ENCODE measurements around the gene IL11RA.

IL11RA gene

DNA sequence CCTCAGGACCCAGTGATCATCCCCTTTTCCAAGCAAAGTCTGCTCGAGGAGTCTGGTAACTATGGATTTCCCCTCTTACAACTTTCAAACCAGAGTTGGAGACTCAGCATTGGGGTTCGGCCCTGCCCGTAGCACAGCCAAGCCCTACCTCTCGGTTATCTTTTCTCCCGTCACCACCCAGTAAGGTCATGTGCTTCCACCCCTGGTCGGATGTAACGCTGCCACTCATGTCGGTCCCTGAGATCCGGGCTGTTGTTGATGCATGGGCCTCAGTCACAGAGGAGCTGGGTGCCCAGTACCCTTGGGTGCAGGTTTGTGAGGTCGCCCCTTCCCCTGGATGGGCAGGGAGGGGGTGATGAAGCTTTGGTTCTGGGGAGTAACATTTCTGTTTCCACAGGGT lies 4.3 kb upstream of the IL11RA start:
- Histone ChIP-seq H3K4me3 (replicated peaks; ENCODE audit: low read depth, low read length) (peak overlapping the region; percentile 97), H3K27me3 (replicated peaks; ENCODE audit: control insufficient read depth, insufficient read depth, low read length) (no peaks in the 10 kb centered on the region), H3K36me3 (ENCODE audit: control insufficient read depth, insufficient read depth, low read length) (peaks cover 19% of the 10 kb centered on the region)
- DNase-seq (ENCODE audit: extremely low read depth, insufficient read length): no peak
- TF ChIP-seq, protein P1, sequence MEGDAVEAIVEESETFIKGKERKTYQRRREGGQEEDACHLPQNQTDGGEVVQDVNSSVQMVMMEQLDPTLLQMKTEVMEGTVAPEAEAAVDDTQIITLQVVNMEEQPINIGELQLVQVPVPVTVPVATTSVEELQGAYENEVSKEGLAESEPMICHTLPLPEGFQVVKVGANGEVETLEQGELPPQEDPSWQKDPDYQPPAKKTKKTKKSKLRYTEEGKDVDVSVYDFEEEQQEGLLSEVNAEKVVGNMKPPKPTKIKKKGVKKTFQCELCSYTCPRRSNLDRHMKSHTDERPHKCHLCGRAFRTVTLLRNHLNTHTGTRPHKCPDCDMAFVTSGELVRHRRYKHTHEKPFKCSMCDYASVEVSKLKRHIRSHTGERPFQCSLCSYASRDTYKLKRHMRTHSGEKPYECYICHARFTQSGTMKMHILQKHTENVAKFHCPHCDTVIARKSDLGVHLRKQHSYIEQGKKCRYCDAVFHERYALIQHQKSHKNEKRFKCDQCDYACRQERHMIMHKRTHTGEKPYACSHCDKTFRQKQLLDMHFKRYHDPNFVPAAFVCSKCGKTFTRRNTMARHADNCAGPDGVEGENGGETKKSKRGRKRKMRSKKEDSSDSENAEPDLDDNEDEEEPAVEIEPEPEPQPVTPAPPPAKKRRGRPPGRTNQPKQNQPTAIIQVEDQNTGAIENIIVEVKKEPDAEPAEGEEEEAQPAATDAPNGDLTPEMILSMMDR (IDR thresholded peaks at IDR 0.05; ENCODE audit: insufficient read depth, low read length, poor library complexity, severe bottlenecking): no peak

DNA sequence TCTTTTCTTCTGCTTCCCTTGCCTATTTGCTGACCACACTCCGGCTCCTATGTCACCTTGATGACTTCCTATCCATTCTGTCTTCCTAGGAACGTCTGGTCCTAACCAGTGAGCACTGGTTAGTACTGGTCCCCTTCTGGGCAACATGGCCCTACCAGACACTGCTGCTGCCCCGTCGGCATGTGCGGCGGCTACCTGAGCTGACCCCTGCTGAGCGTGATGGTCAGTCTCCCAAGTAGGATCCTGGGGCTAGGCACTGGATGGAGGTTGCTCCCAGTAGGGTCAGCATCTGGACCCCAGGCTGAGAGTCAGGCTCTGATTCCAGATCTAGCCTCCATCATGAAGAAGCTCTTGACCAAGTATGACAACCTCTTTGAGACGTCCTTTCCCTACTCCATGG lies 3.3 kb upstream of the IL11RA start:
- Histone ChIP-seq H3K27me3 (replicated peaks; ENCODE audit: control insufficient read depth, insufficient read depth, low read length) (no peaks in the 10 kb centered on the region), H3K36me3 (ENCODE audit: control insufficient read depth, insufficient read depth, low read length) (peaks cover 19% of the 10 kb centered on the region), H3K4me3 (replicated peaks; ENCODE audit: low read depth, low read length) (no peak overlapping the region)
- TF ChIP-seq, protein P1 (IDR thresholded peaks at IDR 0.05; ENCODE audit: insufficient read depth, low read length, poor library complexity, severe bottlenecking): no peak
- no peak for DNase-seq (ENCODE audit: extremely low read depth, insufficient read length)

- Histone ChIP-seq H3K4me3 (replicated peaks; ENCODE audit: low read depth, low read length) (no peak overlapping the region), H3K27me3 (replicated peaks; ENCODE audit: control insufficient read depth, insufficient read depth, low read length) (no peaks in the 10 kb centered on the region), H3K36me3 (ENCODE audit: control insufficient read depth, insufficient read depth, low read length) (peaks cover 19% of the 10 kb centered on the region)
- TF ChIP-seq, protein P1 (IDR thresholded peaks at IDR 0.05; ENCODE audit: insufficient read depth, low read length, poor library complexity, severe bottlenecking): no peak
- DNase-seq (ENCODE audit: extremely low read depth, insufficient read length): no peak
Observed at GRCh38 chr9:34650816-34651215, 1.2 kb upstream of the IL11RA start.

GRCh38 chr9:34651321-34651720 lies 664 bp upstream of the IL11RA start:
- Histone ChIP-seq H3K36me3 (ENCODE audit: control insufficient read depth, insufficient read depth, low read length) (peaks cover 19% of the 10 kb centered on the region), H3K27me3 (replicated peaks; ENCODE audit: control insufficient read depth, insufficient read depth, low read length) (no peaks in the 10 kb centered on the region), H3K4me3 (replicated peaks; ENCODE audit: low read depth, low read length) (no peak overlapping the region)
- TF ChIP-seq, protein P1 (IDR thresholded peaks at IDR 0.05; ENCODE audit: insufficient read depth, low read length, poor library complexity, severe bottlenecking): no peak
- DNase-seq (ENCODE audit: extremely low read depth, insufficient read length): no peak

GRCh38 chr9:34652602-34653000 lies 616 bp downstream of the IL11RA start:
- peak overlapping the region; percentile 29; the same call in 1 of the 2 replicates for H3K4me3 ChIP-seq (replicated peaks; ENCODE audit: low read depth, low read length)
- TF ChIP-seq, protein P1 (IDR thresholded peaks at IDR 0.05; ENCODE audit: insufficient read depth, low read length, poor library complexity, severe bottlenecking): no peak
- H3K36me3 ChIP-seq (ENCODE audit: control insufficient read depth, insufficient read depth, low read length): peaks cover 19% of the 10 kb centered on the region
- DNase-seq (ENCODE audit: extremely low read depth, insufficient read length): no peak
- H3K27me3 ChIP-seq (replicated peaks; ENCODE audit: control insufficient read depth, insufficient read depth, low read length): no peaks in the 10 kb centered on the region

Data from GM06990 (cell line).